Measurements from ENCODE around the gene JAKMIP1.

GRCh38 chr4:6236816-6237390, 36.6 kb upstream of the JAKMIP1 start:
- TF ChIP-seq CREB1 (IDR thresholded peaks at IDR 0.05; ENCODE audit: low read depth) = no peak
- no peak for TF ChIP-seq CEBPB (IDR thresholded peaks at IDR 0.05)
- no peak for TF ChIP-seq EP300 (IDR thresholded peaks at IDR 0.05; ENCODE audit: borderline replicate concordance)
- TF ChIP-seq NFIC (IDR thresholded peaks at IDR 0.05) = no peak
